Renal pelvis (tissue), 4 donors: ENCODE results near the gene FANCL. TPM values are rescaled to one million over a fixed set of nuclear protein-coding genes. Genes with fewer than 3 reads are reported as not detected.
A peak's percentile ranks its signal among the peaks of the same experiment; 100 is the strongest.
"Not testable (repeated sequence)": the region's sequence is repeated elsewhere in the genome, so short reads cannot be mapped to it uniquely, and the experiment has no call there.

Source experiments
- DNase-seq: peaks from one replicate; pipeline ENCODE4 v3.0.0-alpha.2; 2013
- polyA plus RNA-seq, 3 donors: library from polyadenylated mRNA; unstranded; fragments of 120-200 nt; gene quantifications; one replicate each; pipeline ENCODE4 v1.2.1, GENCODE V29; 2013; ENCODE audit not compliant: insufficient read length in 3 of 3

Gene FANCL
- polyA plus RNA-seq, 3 donors, result 44.9 to 55.9 (median 54.9) TPM

DNA sequence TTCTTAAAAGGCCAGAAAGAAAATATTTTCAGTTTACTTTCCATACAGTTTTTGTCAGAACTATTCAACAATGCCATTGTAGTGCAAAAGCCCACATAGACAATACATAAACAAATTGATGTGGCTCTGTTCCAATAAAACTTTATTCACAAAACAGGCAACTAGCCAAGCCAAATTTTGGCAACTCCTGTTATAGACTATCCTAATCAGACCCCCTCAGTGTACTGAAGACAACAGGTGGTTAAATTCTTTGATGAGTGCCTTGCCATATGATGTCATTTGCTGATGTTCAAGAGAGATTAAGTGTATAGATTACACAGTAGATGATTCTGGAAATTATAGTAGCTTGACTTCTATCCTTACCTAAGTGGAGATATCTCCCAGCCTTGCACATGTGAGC, 83.4 kb downstream of the FANCL start:
- no peak for DNase-seq

DNA sequence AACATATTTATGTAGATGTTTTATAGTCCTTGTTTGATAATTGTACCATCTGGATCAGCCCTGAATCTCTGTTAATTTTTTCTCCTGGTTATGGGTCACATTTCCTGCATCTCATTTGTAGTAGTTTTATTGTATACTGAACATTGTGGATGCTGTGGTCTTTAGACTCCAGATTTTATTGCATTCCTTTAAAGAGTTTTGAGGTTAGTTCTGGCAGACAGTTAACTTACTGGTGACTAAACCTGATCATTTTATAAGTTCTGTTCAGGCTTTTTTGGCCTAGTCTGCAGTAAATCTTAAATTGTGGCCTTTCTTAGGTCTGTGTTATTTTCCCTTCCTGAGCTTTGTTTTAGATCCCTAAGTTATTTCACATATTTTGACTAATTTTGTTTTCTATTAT, 84.3 kb downstream of the FANCL start:
- no peak for DNase-seq

DNA sequence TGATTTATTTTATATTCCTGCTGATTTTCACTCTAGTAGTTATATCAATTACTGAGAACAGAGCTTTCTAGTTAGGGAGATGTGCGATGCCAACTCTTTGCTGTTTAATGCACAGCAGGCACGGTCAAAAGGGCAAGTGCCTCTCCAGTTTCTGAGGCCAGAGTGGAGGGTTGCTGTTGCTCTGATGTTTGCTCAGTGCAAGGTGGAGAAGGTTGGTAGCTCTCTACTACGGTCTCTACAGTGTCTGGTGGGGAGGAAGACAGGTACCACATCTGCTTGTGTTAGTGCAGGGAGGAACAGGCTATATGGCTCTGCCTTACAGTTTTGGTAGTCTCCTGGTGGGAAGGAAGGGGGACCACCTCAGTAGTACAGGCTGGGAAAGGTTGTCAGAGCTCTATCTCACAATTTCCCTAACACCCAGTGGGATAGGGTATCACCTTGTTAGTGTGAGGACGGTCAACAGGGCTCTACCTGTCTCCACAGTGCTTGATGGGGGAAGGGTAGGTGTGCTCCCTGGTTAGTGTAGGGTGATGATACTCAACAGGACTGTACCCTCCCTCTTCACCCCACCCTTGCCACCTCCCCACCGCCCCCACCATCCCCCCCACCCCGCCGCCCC, 85.9 kb downstream of the FANCL start:
- DNase-seq, result no peak

DNA sequence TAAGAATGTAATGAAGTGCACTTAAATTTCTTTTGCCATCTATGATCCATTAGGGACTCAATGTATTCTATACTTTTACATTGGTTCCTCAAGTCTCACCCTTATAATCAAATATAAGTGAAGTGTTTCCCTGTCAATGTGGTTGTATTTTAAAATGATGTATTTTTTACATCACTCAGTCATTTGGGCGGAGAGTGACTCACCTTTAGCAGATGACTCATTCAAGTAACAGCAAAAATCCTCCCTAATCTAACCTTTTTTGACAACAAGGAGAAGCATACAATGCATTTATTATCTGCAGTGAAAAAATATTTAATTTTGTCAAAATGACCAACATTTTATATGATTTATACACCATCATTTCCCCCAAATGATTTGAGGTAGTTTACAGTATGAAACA, 94.4 kb downstream of the FANCL start:
- DNase-seq, result no peak

DNA sequence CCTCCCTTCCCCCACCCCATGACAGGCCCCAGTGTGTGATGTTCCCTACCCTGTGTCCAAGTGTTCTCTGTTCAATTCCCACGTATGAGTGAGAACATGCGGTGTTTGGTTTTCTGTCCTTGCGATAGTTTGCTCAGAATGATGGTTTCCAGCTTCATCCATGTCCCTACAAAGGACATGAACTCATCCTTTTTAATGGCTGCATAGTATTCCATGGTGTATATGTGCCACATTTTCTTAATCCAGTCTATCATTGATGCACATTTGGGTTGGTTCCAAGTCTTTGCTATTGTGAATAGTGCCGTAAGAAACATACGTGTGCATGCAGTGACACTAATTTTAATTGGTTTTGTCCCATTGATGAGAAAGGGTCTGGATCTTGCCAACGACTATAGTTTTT, 95.4 kb downstream of the FANCL start:
- not testable (repeated sequence) for DNase-seq

DNA sequence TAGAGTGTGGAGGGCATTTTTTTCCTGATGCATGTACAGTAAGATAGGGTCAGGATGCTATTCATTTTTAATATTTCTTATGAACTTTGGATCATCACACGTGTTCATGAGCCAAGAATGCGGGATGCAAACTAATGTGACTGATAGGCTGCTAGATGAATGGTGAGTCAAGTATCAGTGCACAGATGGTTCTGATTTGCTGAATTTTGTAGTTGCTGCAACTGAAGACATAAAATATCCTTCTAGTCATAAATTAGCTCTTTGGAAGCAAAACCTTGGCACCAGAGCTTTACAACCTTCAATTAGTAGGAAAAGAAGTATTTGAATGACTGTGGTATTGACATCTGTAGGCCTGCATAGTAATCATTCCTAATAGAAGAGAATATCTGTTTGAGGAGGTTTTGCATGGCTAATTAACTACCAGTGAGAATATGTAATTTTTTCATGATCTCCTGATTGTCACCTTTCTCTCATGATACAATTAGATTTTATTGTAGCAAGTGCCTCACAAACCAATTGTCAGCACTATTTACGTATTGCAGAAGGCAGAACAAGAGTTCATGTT, 100.5 kb downstream of the FANCL start:
- no peak for DNase-seq

DNA sequence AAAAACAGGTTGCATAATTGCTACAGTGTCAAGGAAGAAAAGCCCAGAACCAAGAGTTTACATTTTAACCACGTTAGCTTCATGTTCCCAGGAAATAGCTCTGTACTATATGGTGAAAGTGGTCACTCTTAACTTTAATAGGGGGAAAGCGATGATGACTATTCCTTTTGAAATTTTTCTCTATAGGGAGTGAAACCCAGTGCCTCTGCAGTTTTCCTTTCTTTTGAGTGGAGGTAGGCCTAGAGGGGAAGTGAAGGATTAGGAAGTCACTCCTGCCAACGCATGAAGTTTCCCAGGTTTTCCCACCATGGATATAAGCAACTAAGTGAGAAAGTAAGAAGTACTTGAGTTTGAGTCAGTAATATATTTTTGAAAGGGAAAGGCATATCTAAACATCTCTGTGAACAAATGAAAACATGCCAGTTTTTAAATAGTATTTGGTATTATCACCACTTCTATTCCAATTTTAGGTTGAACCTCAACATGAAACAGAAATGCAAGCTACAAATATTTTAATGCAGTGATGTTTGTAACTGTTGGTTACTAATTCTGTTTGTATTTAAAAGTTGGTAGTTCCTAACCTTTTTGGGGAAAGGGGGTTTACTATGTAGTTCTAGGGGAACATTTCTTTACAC, 102.6 kb downstream of the FANCL start:
- DNase-seq, result no peak

DNA sequence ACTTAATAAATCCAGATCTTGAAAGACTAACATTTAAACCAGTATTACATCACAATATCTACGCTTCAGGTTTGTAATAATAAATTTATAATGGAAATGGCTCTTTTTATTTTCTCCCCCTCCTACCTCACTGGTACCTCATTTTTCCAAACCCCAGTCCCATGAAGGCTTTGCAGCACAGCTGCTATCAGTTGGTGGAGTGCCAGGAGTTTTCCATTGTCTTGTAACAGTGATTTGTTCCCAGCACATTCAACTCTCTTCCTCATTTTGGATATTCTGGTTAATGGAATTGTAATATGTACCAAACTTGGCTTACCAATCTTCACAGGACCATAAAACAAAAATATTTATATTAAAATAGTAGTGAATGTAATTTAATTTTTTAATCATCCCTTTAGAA, 103.3 kb downstream of the FANCL start:
- no peak for DNase-seq

DNA sequence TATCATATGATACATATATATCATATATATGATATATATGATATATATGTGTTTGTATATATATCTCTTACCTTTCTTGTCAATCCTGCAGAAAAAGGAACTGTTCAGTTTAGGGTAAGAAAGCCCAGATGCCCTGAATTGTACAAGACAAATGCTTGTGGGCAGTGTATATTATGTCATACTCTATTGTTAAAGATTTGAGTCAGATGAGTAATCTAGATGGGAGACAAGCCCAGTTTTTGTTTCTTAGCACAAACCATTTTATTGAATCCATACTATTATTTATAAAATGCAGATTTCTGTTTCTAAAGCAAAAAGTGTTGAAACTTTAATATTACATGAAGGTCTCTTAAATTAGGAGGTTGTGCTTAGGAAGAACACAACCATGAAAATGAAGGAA, 103.9 kb downstream of the FANCL start:
- DNase-seq, result no peak

DNA sequence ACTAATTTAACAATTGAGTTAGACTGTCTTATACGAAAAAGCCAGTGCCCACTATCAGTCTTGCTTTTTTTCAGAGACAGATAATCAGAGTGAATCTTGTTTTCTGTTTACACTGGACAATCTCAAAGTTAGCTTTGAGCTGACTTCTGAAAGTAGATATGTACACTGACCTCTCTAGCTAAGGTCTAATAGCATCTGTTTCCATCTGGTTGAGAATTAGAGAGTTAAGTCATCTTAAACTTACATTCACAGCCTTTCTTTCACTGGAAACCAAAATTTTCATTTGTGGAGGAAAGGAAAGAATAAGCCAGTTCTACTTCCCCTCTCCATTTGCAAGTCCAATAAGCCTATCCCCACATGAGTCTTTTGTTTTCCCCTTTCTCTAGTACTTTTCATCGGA, 105.3 kb downstream of the FANCL start:
- DNase-seq, result no peak

DNA sequence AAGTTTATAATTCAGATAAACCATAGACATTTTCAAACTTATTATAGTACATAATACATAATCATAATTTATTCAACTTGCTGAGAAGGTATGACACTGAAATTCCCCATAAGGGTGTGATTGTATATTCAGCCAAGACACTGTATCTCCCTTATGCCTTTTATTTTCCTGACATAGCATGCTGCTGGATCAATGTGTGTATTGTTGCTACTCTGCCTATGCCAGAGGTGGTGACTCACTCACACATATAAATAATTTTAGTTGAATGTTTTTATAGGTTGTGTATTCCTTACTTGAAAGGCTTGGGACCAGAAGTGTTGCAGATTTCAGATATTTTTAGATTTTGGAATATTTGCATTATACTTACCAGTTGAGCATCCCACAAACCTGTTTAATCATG, 107.7 kb downstream of the FANCL start:
- no peak for DNase-seq

DNA sequence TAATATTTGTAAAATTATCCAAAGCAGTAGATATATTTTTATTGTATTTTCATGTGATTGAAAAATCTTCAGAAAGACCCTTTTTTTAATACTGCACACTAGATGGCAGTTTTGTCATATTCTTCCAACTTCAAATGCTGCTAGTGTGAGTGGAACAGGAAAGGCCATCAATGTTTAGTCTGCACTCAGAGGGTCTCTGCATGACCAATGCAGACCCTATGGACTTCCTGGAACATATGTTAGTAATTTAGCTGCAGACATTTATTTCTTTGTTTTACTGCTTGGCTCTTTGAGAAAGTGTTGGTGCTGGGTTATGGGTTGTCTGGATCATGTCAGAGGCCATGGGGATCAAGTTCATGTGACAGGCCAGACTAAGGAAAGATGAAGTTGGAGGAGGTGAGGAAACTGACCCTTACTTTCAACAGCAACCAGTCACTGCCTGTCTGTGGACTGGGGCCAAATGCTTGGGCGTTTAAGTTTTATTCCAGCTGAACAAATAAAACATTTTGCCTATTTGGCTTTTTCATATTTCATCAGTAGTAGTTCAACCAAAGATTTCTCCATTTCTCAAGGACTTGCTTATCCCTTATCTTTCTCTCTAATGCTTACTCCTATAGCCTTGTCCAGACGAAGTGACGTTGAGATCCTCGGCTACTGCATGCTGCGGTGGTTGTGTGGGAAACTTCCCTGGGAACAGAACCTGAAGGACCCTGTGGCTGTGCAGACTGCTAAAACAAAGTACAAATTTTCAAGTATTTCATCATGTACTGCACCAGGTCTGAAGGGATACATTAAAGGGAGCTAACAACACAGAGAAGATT, 109.7 kb downstream of the FANCL start:
- peak; percentile 67 for DNase-seq

DNA sequence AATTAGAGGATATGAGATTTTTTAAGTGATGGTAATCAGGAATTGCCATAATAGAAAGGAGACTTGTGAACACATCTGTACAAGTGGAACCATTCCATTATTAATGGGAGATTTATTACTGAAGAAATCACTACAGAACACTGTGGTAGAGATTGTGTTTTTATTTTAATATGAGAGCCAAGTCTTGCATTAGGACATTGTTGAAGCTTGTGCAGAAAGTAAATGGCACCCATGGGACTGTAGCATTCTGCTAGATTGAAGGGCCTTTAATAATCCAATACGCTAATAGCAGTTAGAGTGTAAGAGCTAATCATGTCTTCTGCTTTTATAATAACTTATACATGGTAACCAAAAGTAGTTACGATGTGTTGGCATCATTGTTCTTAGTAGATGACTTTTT, 110.9 kb downstream of the FANCL start:
- DNase-seq, result no peak

DNA sequence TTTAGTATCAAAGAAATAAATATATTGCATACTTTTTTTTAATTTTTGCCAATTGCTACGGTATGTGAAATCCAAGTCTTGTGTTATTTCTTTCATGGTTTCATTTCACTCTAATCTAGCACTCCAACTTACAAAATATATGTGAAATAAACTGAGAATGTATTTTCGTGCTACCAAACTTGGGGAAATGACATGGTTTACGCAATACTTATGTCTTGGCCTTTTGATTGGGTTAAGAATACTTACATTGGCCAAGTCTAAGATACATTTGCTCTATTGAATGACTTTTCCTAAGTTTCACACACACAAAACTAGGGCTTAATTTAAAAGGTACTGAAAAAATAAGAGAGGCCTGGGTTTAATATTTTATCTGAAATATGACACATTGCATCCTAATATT, 114.0 kb downstream of the FANCL start:
- no peak for DNase-seq

DNA sequence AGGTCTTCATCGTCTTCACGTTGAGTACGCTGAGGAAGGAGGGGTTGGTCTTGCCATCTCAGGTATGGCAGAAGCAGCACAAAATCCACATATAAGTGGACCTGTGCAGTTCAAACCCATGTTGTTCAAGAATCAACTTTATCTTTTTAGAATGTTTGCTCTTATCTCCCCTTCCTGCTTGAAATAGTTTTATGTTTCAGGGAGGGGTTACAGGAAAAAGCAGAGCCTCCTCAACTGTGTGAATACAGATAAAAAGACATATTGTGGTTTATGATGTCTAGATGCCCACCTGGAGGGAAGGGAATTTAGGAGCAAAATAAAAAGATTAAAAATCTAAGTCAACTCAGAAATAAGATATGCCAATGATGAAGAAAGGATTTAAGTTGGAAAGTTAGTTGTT, 118.6 kb downstream of the FANCL start:
- DNase-seq, result no peak

DNA sequence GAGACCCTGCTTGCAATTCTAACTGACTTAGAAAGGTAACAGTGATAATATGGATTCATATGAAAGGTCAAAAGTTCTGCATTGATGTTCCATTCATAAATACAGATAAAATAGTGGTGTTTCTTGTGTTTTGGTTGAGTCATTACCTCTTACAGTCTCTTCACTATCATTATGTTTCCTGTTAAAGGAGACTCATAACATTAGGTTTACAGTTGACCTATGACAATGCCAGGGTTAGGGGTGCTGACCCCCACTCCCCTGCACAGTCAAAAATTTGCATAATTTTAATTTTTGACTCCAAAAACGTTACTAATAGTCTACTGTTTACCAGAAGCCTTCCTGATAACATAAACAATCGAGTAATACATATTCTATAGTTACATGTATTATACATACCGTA, 119.1 kb downstream of the FANCL start:
- DNase-seq, result no peak

DNA sequence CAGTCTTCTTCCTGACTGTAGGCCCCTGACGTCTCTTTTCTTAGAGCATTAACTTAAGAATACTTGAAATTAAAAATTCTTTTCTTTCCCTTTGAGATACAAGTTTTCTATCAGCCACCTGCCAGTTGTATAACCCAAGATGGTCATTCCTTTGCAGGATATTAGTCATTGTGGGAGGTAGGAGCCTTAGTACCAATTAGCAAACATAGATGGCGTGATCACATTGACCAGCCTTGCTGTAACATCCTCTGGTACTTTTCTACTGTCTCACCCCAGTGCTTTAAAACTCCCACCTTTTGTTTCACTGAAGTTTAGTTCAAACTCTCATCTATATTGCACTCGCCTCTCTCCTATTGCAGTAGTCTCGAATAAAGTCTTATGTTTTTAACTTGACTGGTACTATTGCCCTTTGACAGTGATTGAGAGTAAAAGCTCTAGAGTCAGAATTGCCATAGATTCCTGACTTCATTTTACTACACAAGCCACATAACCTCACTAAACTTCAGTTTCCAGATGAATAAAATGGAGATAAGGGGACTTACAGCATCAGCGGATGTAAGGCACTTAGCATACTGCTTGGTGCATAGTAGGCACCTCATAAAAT, 120.4 kb downstream of the FANCL start:
- DNase-seq, result no peak

DNA sequence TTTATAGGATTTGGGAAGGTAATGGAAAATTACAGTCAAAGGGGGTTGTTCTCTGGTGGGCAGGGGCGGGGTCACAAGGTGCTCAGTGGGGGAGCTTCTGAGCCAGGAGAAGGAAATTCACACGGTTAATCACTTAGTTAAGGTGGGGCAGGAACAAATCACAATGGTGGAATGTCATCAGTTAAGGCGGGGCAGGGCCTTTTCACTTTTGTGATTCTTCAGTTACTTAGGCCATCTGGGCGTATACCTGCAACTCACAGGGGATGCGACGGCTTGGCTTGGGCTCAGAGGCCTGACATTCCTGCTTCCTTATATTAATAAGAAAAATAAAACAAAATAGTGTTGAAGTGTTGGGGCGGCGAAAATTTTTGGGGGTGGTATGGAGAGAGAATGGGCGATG, 127.6 kb downstream of the FANCL start:
- DNase-seq, result not testable (repeated sequence)

DNA sequence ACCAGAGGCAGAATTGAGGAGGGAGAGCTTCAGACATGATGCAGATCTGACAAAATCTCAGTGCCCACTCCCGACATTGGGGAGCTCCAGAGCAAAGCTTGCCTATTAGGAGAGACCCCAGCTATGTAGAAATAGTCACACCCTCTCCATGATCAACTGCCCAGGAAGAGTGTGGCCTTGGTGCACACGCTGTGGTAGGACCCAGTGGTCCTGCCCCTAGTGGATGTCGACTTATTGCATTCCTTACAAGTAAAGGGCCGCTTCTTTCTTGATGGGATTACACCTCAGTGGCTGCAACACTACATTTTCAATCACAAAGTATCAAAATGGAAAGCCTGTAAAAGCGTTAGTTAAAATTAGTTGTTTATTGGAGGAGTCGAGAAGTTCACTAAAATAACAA, 130.4 kb downstream of the FANCL start:
- no peak for DNase-seq

DNA sequence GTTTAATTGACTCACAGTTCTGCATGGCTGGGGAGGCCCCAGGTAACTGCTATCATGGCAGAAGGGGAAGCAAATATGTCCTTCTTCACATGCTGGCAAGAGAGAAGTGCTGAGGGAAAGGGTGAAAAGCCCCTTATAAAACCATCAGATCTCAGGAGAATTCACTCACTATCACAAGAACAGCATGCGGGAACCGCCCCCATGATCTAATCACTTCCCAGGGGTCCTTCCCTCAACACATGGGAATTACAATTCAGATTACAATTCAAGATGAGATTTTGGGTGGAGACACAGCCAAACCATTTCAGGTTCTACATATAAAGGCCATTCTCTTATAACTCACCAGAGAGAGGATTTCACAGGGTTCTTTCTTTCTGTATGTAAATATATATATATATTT, 131.6 kb downstream of the FANCL start:
- no peak for DNase-seq
